Neural cell (in vitro differentiated cells): ENCODE results near the gene ERH. TPM values are rescaled to one million over a fixed set of nuclear protein-coding genes. Genes with fewer than 3 reads are reported as not detected.

Experiments
- H2AFZ ChIP-seq: fragments of 200-600, 300-800 bp; sonication (generic), shearing (Covaris generic); 2 replicates; pipeline ENCODE4 v1.6.0; 2014; ENCODE audit warnings: low read depth, mild to moderate bottlenecking, antibody characterized with exemption, low read length, moderate library complexity
- H3F3A ChIP-seq: fragments of 200-600 bp; shearing (Covaris generic); 2 replicates; pipeline ENCODE4 v1.6.1; 2016; ENCODE audit warnings: mild to moderate bottlenecking, moderate library complexity, mixed read lengths, antibody characterized with exemption, low read length; ENCODE audit not compliant: insufficient read depth, poor library complexity, severe bottlenecking
- H3K27ac ChIP-seq: fragments of 200-600, 300-800 bp; sonication (generic), shearing (Covaris generic); 2 replicates; pipeline ENCODE4 v1.5.1; 2014; ENCODE audit warnings: mild to moderate bottlenecking, low read length, moderate library complexity
- H3K27me3 ChIP-seq: fragments of 300-800, 200-600 bp; sonication (generic), shearing (Covaris generic); 2 replicates; pipeline ENCODE4 v1.6.0; 2014; ENCODE audit warnings: mild to moderate bottlenecking, low read depth, low read length, moderate library complexity; ENCODE audit not compliant: insufficient read depth
- H3K36me3 ChIP-seq: fragments of 300-800, 200-600 bp; sonication (generic), shearing (Covaris generic); 2 replicates; pipeline ENCODE4 v1.5.1; 2014; ENCODE audit warnings: mild to moderate bottlenecking, antibody characterized with exemption, low read length, moderate library complexity; ENCODE audit not compliant: insufficient read depth
- H3K4me2 ChIP-seq: fragments of 300-800, 200-600 bp; sonication (generic), shearing (Covaris generic); 2 replicates; pipeline ENCODE4 v1.6.0; 2014; ENCODE audit warnings: mild to moderate bottlenecking, low read length
- H3K4me3 ChIP-seq: fragments of 300-800, 200-600 bp; sonication (generic), shearing (Covaris generic); 2 replicates; pipeline ENCODE4 v1.5.1; 2014; ENCODE audit warnings: mild to moderate bottlenecking, low read length, moderate library complexity
- H3K79me2 ChIP-seq: fragments of 200-600 bp; shearing (Covaris generic); replicated peaks from 2 replicates; pipeline ENCODE4 v1.6.0; 2014; ENCODE audit warnings: mild to moderate bottlenecking, low read length, moderate library complexity; ENCODE audit not compliant: insufficient read depth
- H3K9ac ChIP-seq: fragments of 300-800, 200-600 bp; sonication (generic), shearing (Covaris generic); 2 replicates; pipeline ENCODE4 v1.6.1; 2016; ENCODE audit warnings: mild to moderate bottlenecking, low read length, mixed read lengths
- H3K9me2 ChIP-seq: fragments of 200-600 bp; shearing (Covaris generic); 2 replicates; pipeline ENCODE4 v1.6.1; 2016; ENCODE audit warnings: mild to moderate bottlenecking, low read length, mixed read lengths; ENCODE audit not compliant: insufficient read depth
- H3K9me3 ChIP-seq: fragments of 200-600, 300-800 bp; sonication (generic), shearing (Covaris generic); 2 replicates; pipeline ENCODE4 v1.6.1; 2016; ENCODE audit warnings: mild to moderate bottlenecking, mixed run types, low read length, moderate library complexity, mixed read lengths
- H4K20me1 ChIP-seq: fragments of 200-600 bp; shearing (Covaris generic); 2 replicates; pipeline ENCODE4 v1.6.1; 2016; ENCODE audit warnings: mild to moderate bottlenecking, mixed run types; ENCODE audit not compliant: insufficient read depth
- EP300 ChIP-seq: fragments of 450-650 bp; conservative IDR thresholded peaks from 2 replicates; pipeline ENCODE4 v1.6.1; 2014; ENCODE audit warnings: antibody characterized with exemption, mild to moderate bottlenecking, moderate library complexity; ENCODE audit not compliant: poor library complexity, severe bottlenecking
- EZH2 ChIP-seq: fragments of 200-600, 300-800 bp; shearing (Covaris generic), sonication (generic); IDR thresholded peaks from 2 replicates; pipeline ENCODE4 v1.6.1; 2014; ENCODE audit warnings: antibody characterized with exemption, low read length, borderline replicate concordance, mild to moderate bottlenecking; ENCODE audit not compliant: insufficient read depth, poor library complexity, severe bottlenecking
- MXI1 ChIP-seq: fragments of 450-650 bp; conservative IDR thresholded peaks from 2 replicates; pipeline ENCODE4 v1.6.1; 2014; ENCODE audit warnings: antibody characterized with exemption, mild to moderate bottlenecking; ENCODE audit not compliant: poor library complexity, severe bottlenecking
- POLR2AphosphoS5 ChIP-seq: IDR thresholded peaks from 2 replicates; pipeline ENCODE4 v1.6.1; 2012
- RAD21 ChIP-seq: fragments of 450-650 bp; conservative IDR thresholded peaks from 2 replicates; pipeline ENCODE4 v1.6.1; 2014; ENCODE audit warnings: antibody characterized with exemption, mild to moderate bottlenecking, moderate library complexity
- SMC3 ChIP-seq: fragments of 450-650 bp; conservative IDR thresholded peaks from 2 replicates; pipeline ENCODE4 v1.6.1; 2014; ENCODE audit warnings: antibody characterized with exemption, mild to moderate bottlenecking, moderate library complexity; ENCODE audit not compliant: poor library complexity
- TAF1 ChIP-seq: IDR thresholded peaks from 2 replicates; pipeline ENCODE4 v1.6.1; 2012; ENCODE audit warnings: low read depth
- polyA plus RNA-seq: library from polyadenylated mRNA; depleted of rRNA; stranded (reverse); fragments of >200 nt; gene quantifications from 2 replicates; pipeline ENCODE4 v1.2.3, GENCODE V29; 2014
- TF ChIP-seq, protein P1 (sequence below): fragments of 450-650 bp; IDR thresholded peaks from 2 replicates; pipeline ENCODE4 v1.5.1; 2014; ENCODE audit warnings: antibody characterized with exemption, mild to moderate bottlenecking, moderate library complexity; ENCODE audit not compliant: poor library complexity, severe bottlenecking
- TF ChIP-seq, protein P2 (sequence below): IDR thresholded peaks from 2 replicates; pipeline ENCODE4 v1.6.1; 2012; ENCODE audit warnings: borderline replicate concordance

Gene ERH
- polyA plus RNA-seq, 1 donor from 2014 or later: 480 TPM

DNA sequence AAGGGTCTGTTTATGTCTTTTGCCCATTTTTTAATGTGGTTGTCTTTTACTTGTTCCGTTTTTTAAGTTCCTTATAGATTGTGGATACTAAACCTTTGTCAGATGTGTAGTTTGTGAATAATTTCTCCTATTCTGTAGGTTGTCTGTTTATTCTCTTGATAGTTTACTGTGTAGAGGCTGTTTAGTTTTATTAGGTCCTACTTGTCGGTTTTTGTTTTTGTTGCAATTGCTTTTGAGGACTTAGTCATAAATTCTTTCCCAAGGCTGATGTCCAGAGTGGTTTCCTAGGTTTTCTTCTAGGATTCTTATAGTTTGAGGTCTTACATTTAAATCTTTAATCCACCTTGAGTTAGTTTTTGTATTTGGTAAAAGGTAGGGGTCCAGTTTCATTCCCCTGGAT is 34.3 kb upstream of the ERH start:
- no peak overlapping the region for H3K4me3 ChIP-seq
- no peaks in the 10 kb centered on the region for H3K27me3 ChIP-seq
- peaks cover 13% of the 10 kb centered on the region for H3K79me2 ChIP-seq
- H3K9ac ChIP-seq: no peak overlapping the region
- H2AFZ ChIP-seq: no peak overlapping the region
- H3K9me3 ChIP-seq: no peaks in the 10 kb centered on the region
- H3K36me3 ChIP-seq: no peaks in the 10 kb centered on the region
- H3K27ac ChIP-seq: no peak overlapping the region
- no peaks in the 10 kb centered on the region for H3K9me2 ChIP-seq
- H4K20me1 ChIP-seq: no peaks in the 10 kb centered on the region
- no peaks in the 10 kb centered on the region for H3F3A ChIP-seq
- H3K4me2 ChIP-seq: no peak overlapping the region
- TF ChIP-seq TAF1: no peak
- no peak for TF ChIP-seq RAD21
- no peak for TF ChIP-seq MXI1
- TF ChIP-seq, protein P1, sequence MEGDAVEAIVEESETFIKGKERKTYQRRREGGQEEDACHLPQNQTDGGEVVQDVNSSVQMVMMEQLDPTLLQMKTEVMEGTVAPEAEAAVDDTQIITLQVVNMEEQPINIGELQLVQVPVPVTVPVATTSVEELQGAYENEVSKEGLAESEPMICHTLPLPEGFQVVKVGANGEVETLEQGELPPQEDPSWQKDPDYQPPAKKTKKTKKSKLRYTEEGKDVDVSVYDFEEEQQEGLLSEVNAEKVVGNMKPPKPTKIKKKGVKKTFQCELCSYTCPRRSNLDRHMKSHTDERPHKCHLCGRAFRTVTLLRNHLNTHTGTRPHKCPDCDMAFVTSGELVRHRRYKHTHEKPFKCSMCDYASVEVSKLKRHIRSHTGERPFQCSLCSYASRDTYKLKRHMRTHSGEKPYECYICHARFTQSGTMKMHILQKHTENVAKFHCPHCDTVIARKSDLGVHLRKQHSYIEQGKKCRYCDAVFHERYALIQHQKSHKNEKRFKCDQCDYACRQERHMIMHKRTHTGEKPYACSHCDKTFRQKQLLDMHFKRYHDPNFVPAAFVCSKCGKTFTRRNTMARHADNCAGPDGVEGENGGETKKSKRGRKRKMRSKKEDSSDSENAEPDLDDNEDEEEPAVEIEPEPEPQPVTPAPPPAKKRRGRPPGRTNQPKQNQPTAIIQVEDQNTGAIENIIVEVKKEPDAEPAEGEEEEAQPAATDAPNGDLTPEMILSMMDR: no peak
- TF ChIP-seq EZH2: no peak
- no peak for TF ChIP-seq EP300
- TF ChIP-seq SMC3: no peak
- TF ChIP-seq, protein P2, sequence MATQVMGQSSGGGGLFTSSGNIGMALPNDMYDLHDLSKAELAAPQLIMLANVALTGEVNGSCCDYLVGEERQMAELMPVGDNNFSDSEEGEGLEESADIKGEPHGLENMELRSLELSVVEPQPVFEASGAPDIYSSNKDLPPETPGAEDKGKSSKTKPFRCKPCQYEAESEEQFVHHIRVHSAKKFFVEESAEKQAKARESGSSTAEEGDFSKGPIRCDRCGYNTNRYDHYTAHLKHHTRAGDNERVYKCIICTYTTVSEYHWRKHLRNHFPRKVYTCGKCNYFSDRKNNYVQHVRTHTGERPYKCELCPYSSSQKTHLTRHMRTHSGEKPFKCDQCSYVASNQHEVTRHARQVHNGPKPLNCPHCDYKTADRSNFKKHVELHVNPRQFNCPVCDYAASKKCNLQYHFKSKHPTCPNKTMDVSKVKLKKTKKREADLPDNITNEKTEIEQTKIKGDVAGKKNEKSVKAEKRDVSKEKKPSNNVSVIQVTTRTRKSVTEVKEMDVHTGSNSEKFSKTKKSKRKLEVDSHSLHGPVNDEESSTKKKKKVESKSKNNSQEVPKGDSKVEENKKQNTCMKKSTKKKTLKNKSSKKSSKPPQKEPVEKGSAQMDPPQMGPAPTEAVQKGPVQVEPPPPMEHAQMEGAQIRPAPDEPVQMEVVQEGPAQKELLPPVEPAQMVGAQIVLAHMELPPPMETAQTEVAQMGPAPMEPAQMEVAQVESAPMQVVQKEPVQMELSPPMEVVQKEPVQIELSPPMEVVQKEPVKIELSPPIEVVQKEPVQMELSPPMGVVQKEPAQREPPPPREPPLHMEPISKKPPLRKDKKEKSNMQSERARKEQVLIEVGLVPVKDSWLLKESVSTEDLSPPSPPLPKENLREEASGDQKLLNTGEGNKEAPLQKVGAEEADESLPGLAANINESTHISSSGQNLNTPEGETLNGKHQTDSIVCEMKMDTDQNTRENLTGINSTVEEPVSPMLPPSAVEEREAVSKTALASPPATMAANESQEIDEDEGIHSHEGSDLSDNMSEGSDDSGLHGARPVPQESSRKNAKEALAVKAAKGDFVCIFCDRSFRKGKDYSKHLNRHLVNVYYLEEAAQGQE: no peak
- TF ChIP-seq POLR2AphosphoS5: no peak

GRCh38 chr14:69430306-69430939 is 32.3 kb upstream of the ERH start:
- H2AFZ ChIP-seq: no peak overlapping the region
- no peaks in the 10 kb centered on the region for H3K9me3 ChIP-seq
- H4K20me1 ChIP-seq: no peaks in the 10 kb centered on the region
- no peaks in the 10 kb centered on the region for H3K27me3 ChIP-seq
- H3K4me3 ChIP-seq: no peak overlapping the region
- H3K36me3 ChIP-seq: no peaks in the 10 kb centered on the region
- H3K9ac ChIP-seq: no peak overlapping the region
- no peaks in the 10 kb centered on the region for H3F3A ChIP-seq
- no peaks in the 10 kb centered on the region for H3K9me2 ChIP-seq
- no peak for TF ChIP-seq MXI1
- TF ChIP-seq, protein P1: no peak
- peaks cover 7% of the 10 kb centered on the region for H3K79me2 ChIP-seq
- no peak overlapping the region for H3K27ac ChIP-seq
- no peak overlapping the region for H3K4me2 ChIP-seq
